ENCODE measurements around the gene MYPOP.
A peak's percentile ranks its signal among the peaks of the same experiment; 100 is the strongest.

The MYPOP gene

DNA sequence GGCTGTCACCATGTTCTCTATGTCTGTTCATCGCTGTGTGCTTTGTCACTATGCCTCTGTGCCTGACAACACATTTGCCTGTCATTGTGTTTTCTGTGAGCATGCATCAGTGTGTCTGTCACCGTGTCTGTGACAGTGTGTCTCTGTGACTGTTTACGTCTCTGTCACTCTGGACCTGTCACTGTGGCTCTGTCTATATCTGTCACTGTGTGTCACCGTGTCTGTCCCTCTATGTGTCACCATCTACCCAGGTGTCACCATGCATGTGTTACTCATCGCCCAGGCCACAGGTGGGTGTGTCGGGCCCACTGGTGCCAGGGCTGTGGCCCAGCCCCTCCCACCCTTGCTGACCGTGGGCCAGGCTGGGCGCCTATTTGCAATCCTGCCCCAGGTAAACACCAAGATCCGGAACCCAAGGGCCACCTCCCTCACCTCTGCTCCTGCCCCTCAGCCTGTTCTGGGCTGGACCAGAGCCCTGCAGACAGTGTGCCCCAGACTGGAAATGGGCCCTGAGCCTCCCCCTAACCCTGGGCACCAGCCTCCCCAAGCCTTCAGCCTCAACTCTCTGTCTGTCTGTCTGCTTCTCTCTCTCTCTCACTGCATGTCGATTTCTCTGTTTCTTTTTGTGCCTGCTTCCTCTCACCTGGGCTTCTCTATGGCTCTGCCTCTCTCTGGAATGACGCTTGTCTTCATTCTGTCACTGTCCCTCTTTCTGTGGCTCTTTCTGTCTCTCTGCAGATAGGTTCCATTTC lies 24.2 kb downstream of the MYPOP start:
- H3K27ac Mint-ChIP-seq, result peak overlapping the region; percentile 29 to 90 (median 82)
- no peaks in the 10 kb centered on the region for H3K9me3 Mint-ChIP-seq
- peaks cover 17% of the 10 kb centered on the region for H3K27me3 Mint-ChIP-seq (ENCODE audit: low read depth)
- no peak for TF ChIP-seq CTCF (IDR thresholded peaks at IDR 0.05; ENCODE audit: unreplicated experiment in 3 of 3)
- peak overlapping the region; percentile 10 to 50 (median 13) for H3K4me3 Mint-ChIP-seq
- peaks cover 39% of the 10 kb centered on the region for H3K4me1 Mint-ChIP-seq
- H3K36me3 Mint-ChIP-seq (ENCODE audit: low read depth), result peaks cover under 1% of the 10 kb centered on the region

DNA sequence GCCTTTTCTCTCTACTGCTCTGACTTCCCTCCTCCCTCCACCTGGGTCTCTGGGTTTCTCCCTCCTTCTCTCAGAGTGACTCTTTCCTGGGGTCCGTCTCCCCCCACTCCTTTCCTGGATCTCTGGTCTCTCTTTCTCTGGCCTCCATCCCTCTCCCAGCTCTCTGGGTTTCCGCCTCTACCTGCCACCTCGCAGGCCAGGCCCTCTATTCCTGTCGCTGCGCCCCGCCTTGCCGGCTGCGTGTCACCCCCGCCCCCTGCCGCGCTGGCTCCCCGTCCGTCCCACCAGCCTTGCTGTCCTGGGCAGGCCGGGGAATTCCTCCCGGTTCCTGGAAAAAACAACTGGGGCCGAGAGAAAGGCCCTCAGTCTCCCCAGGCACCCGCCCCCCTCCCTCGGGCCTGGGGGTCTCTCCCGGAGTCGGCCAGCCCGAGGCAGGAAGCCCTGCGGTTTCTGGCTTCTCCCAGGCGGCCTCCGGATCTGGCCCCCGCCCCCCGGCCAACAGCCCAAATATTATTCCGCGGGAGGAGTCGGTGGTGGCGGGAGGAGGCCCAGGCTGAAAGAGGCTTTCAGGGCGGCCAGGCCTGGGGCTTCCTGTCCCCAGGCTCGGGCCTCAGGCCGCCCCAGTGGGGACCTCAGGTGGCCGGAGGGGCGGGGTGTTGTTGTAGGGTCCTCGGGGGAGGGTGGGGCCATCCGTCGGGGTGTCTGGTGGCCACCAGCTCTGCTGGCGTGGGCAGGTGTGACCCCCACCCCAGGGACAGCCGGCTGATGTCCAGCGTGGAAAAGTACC lies 25.8 kb downstream of the MYPOP start:
- Mint-ChIP-seq H3K27me3 (ENCODE audit: low read depth) (peaks cover 17% of the 10 kb centered on the region), H3K27ac (peak overlapping the region; percentile 73 to 90 (median 77)), H3K9me3 (no peaks in the 10 kb centered on the region), H3K4me3 (peak overlapping the region; percentile 35 to 55 (median 51)), H3K4me1 (peaks cover 30% of the 10 kb centered on the region), H3K36me3 (ENCODE audit: low read depth) (no peaks in the 10 kb centered on the region)
- TF ChIP-seq CTCF (IDR thresholded peaks at IDR 0.05; ENCODE audit: unreplicated experiment in 3 of 3), result no peak

DNA sequence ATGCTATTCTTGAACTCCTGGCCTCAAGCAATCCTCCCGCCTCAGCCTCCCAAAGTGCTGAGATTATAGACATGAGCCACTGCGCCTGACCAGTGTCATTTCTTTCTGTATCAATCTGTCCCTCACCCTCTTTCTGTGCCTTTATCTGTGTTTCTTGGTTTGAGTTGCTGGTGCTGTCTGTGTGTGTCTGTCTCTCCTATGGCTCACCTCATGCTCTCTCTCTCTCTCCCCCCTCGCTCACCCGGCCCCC lies 26.3 kb downstream of the MYPOP start:
- H3K36me3 Mint-ChIP-seq (ENCODE audit: low read depth), result no peaks in the 10 kb centered on the region
- H3K4me1 Mint-ChIP-seq, result peaks cover 24% of the 10 kb centered on the region
- no peaks in the 10 kb centered on the region for H3K9me3 Mint-ChIP-seq
- H3K4me3 Mint-ChIP-seq, result peak overlapping the region; percentile 35 to 55 (median 51)
- TF ChIP-seq CTCF (IDR thresholded peaks at IDR 0.05; ENCODE audit: unreplicated experiment in 3 of 3), result no peak
- peaks cover 15% of the 10 kb centered on the region for H3K27me3 Mint-ChIP-seq (ENCODE audit: low read depth)
- peak overlapping the region; percentile 73 to 90 (median 77) for H3K27ac Mint-ChIP-seq

DNA sequence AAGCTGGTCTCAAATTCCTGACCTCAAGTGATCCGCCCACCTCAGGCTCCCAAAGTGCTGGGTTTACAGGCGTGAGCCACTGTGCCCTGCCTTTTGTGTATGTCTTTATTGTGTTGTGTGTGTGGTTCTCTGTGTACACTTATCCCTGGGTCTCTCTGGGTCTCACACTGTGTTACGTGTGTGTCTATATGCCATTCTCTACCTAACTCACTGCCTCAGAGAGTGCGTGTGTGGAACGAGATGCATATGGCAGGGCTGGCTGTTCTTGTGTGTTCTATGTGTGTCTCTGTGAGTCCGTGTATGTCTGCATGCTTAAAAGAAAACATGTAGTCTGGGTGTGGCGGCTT lies 27.8 kb downstream of the MYPOP start:
- no peak for TF ChIP-seq CTCF (IDR thresholded peaks at IDR 0.05; ENCODE audit: unreplicated experiment in 3 of 3)
- Mint-ChIP-seq H3K4me3 (peak overlapping the region in 2 of 3 experiments; percentile 23 to 45), H3K4me1 (peaks cover 23% of the 10 kb centered on the region), H3K27ac (peak overlapping the region; percentile 50 to 62 (median 61)), H3K27me3 (ENCODE audit: low read depth) (peaks cover 13% of the 10 kb centered on the region), H3K9me3 (no peaks in the 10 kb centered on the region), H3K36me3 (ENCODE audit: low read depth) (no peaks in the 10 kb centered on the region)

DNA sequence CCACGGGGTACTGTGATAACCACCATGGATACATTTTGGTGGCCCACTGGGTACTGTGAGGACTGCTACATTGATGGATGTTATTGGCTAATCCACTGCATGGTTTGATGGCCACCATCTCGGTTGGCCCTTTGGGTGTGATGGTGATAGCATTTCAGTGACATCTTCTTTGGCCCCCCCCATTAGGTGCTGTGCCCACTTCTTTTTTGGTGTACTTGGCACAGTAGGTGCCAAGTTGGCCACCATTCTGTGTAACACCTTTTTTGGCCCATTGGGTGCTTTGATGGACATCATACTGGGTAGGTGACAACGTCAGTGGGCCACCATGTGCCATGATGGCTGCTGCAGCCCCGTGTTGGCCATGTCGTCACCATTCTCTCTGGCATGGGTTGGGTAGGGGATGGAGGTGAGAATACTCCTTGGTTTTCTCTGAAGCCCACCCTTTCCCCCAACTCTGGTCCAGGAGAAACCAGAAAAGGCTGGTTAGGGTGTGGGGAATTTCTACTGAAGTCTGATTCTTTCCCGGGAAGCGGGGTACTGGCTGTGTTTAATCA lies 29.1 kb downstream of the MYPOP start:
- no peak for TF ChIP-seq CTCF (IDR thresholded peaks at IDR 0.05; ENCODE audit: unreplicated experiment in 3 of 3)
- H3K4me3 Mint-ChIP-seq, result no peak overlapping the region
- no peaks in the 10 kb centered on the region for H3K9me3 Mint-ChIP-seq
- peak overlapping the region in 1 of 3 experiments; percentile 33 for H3K27ac Mint-ChIP-seq
- peaks cover 17% of the 10 kb centered on the region for H3K4me1 Mint-ChIP-seq
- H3K36me3 Mint-ChIP-seq (ENCODE audit: low read depth), result no peaks in the 10 kb centered on the region
- H3K27me3 Mint-ChIP-seq (ENCODE audit: low read depth), result peaks cover 9% of the 10 kb centered on the region
